Progenitor cell of endocrine pancreas (in vitro differentiated cells): ENCODE measurements around the gene RASL10A. TPM values are rescaled to one million over a fixed set of nuclear protein-coding genes. Genes with fewer than 3 reads are reported as not detected.

ENCODE experiments used
- DNase-seq: peaks from one replicate; pipeline ENCODE4 v3.0.0; 2021; ENCODE audit warnings: low spot score; ENCODE audit not compliant: unreplicated experiment
- H3K27ac Mint-ChIP-seq: 2 replicates; pipeline ENCODE4 v1.8.0; 2021; ENCODE audit warnings: mild to moderate bottlenecking, moderate library complexity, mixed read lengths
- H3K27me3 Mint-ChIP-seq: 2 replicates; pipeline ENCODE4 v1.8.0; 2021; ENCODE audit warnings: mixed read lengths
- H3K36me3 Mint-ChIP-seq: 2 replicates; pipeline ENCODE4 v1.8.0; 2022; ENCODE audit warnings: mixed read lengths; ENCODE audit not compliant: insufficient read depth
- H3K4me1 Mint-ChIP-seq: 2 replicates; pipeline ENCODE4 v1.8.0; 2021; ENCODE audit warnings: low read depth, mixed read lengths
- H3K4me3 Mint-ChIP-seq: 2 replicates; pipeline ENCODE4 v1.8.0; 2021; ENCODE audit warnings: low read depth, mild to moderate bottlenecking, moderate library complexity, mixed read lengths
- H3K9me3 Mint-ChIP-seq: 2 replicates; pipeline ENCODE4 v1.8.0; 2021; ENCODE audit warnings: low read depth, mixed read lengths
- CTCF ChIP-seq: fragments of 200-600 bp; sonication (generic); IDR thresholded peaks from one replicate; pipeline ENCODE4 v1.5.0; 2021; ENCODE audit warnings: antibody characterized with exemption, mild to moderate bottlenecking; ENCODE audit not compliant: unreplicated experiment
- total RNA-seq: library from RNA; stranded (reverse); gene quantifications from 2 replicates; pipeline ENCODE4 v1.2.1, GENCODE V29; 2021

The RASL10A gene
- total RNA-seq, 1 donor from 2014 or later, result 0.31 TPM

GRCh38 chr22:29338398-29338797, 22.9 kb upstream of the RASL10A start:
- H3K36me3 Mint-ChIP-seq, result peaks cover 29% of the 10 kb centered on the region
- H3K4me3 Mint-ChIP-seq, result no peak overlapping the region
- TF ChIP-seq CTCF, result no peak
- H3K4me1 Mint-ChIP-seq, result peaks cover 6% of the 10 kb centered on the region
- no peak for DNase-seq
- no peaks in the 10 kb centered on the region for H3K9me3 Mint-ChIP-seq
- H3K27ac Mint-ChIP-seq, result no peak overlapping the region
- no peaks in the 10 kb centered on the region for H3K27me3 Mint-ChIP-seq

- H3K27ac Mint-ChIP-seq, result no peak overlapping the region
- H3K36me3 Mint-ChIP-seq, result peaks cover 28% of the 10 kb centered on the region
- H3K4me1 Mint-ChIP-seq, result peaks cover 3% of the 10 kb centered on the region
- no peaks in the 10 kb centered on the region for H3K9me3 Mint-ChIP-seq
- H3K27me3 Mint-ChIP-seq, result no peaks in the 10 kb centered on the region
- no peak overlapping the region for H3K4me3 Mint-ChIP-seq
- DNase-seq, result no peak
- TF ChIP-seq CTCF, result no peak
Observed at GRCh38 chr22:29337631-29338284, 22.3 kb upstream of the RASL10A start.

- H3K27ac Mint-ChIP-seq, result peak overlapping the region; percentile 84
- no peaks in the 10 kb centered on the region for H3K4me1 Mint-ChIP-seq
- peaks cover 25% of the 10 kb centered on the region for H3K36me3 Mint-ChIP-seq
- H3K4me3 Mint-ChIP-seq, result no peak overlapping the region
- no peak for TF ChIP-seq CTCF
- H3K27me3 Mint-ChIP-seq, result no peaks in the 10 kb centered on the region
- DNase-seq, result no peak
- no peaks in the 10 kb centered on the region for H3K9me3 Mint-ChIP-seq
Observed at GRCh38 chr22:29336751-29337490, 21.4 kb upstream of the RASL10A start.

- no peak overlapping the region for H3K4me3 Mint-ChIP-seq
- TF ChIP-seq CTCF, result no peak
- no peak for DNase-seq
- H3K36me3 Mint-ChIP-seq, result peaks cover 24% of the 10 kb centered on the region
- H3K9me3 Mint-ChIP-seq, result no peaks in the 10 kb centered on the region
- no peaks in the 10 kb centered on the region for H3K4me1 Mint-ChIP-seq
- H3K27ac Mint-ChIP-seq, result no peak overlapping the region
- H3K27me3 Mint-ChIP-seq, result no peaks in the 10 kb centered on the region
Observed at GRCh38 chr22:29335656-29336055, 20.2 kb upstream of the RASL10A start.

GRCh38 chr22:29334696-29335344, 19.3 kb upstream of the RASL10A start:
- Mint-ChIP-seq H3K27ac (no peak overlapping the region), H3K4me3 (no peak overlapping the region), H3K36me3 (peaks cover 24% of the 10 kb centered on the region), H3K4me1 (no peaks in the 10 kb centered on the region), H3K27me3 (no peaks in the 10 kb centered on the region), H3K9me3 (no peaks in the 10 kb centered on the region)
- TF ChIP-seq CTCF, result no peak
- no peak for DNase-seq
